Measurements from ENCODE around the gene OGFOD2.

OGFOD2 gene

GRCh38 chr12:122997343-122998250 is 22.6 kb downstream of the OGFOD2 start:
- Histone ChIP-seq H4K20me1 (ENCODE audit: insufficient read depth) (no peaks in the 10 kb centered on the region), H3K4me3 (IDR thresholded peaks at IDR 0.05; ENCODE audit: insufficient read depth, low read depth, low read length) (no peak overlapping the region), H3K27ac (no peak overlapping the region), H3K36me3 (ENCODE audit: insufficient read depth) (no peaks in the 10 kb centered on the region), H3K4me1 (ENCODE audit: low read depth, poor library complexity, severe bottlenecking) (peaks cover 22% of the 10 kb centered on the region), H2AFZ (ENCODE audit: low read depth) (no peak overlapping the region), H3K27me3 (ENCODE audit: insufficient read depth, low read depth) (no peaks in the 10 kb centered on the region), H3K4me2 (no peak overlapping the region), H3K9ac (no peak overlapping the region), H3K79me2 (ENCODE audit: insufficient read depth, low read depth) (no peaks in the 10 kb centered on the region)
- no peak for TF ChIP-seq CTCF (conservative IDR thresholded peaks at IDR 0.05; ENCODE audit: low read depth, low read length)

- Histone ChIP-seq H3K4me1 (ENCODE audit: low read depth, poor library complexity, severe bottlenecking) (peaks cover 15% of the 10 kb centered on the region), H3K9ac (no peak overlapping the region), H2AFZ (ENCODE audit: low read depth) (no peak overlapping the region), H3K79me2 (ENCODE audit: insufficient read depth, low read depth) (no peaks in the 10 kb centered on the region), H3K27ac (no peak overlapping the region), H3K4me3 (IDR thresholded peaks at IDR 0.05; ENCODE audit: insufficient read depth, low read depth, low read length) (no peak overlapping the region), H3K36me3 (ENCODE audit: insufficient read depth) (no peaks in the 10 kb centered on the region), H3K27me3 (ENCODE audit: insufficient read depth, low read depth) (no peaks in the 10 kb centered on the region), H3K4me2 (no peak overlapping the region), H4K20me1 (ENCODE audit: insufficient read depth) (no peaks in the 10 kb centered on the region)
- TF ChIP-seq CTCF (conservative IDR thresholded peaks at IDR 0.05; ENCODE audit: low read depth, low read length), result no peak
Observed at GRCh38 chr12:122998316-122998715, 23.3 kb downstream of the OGFOD2 start.

GRCh38 chr12:122999196-122999946 is 24.3 kb downstream of the OGFOD2 start:
- TF ChIP-seq CTCF (conservative IDR thresholded peaks at IDR 0.05; ENCODE audit: low read depth, low read length), result no peak
- Histone ChIP-seq H3K9ac (no peak overlapping the region), H3K4me1 (ENCODE audit: low read depth, poor library complexity, severe bottlenecking) (peaks cover 7% of the 10 kb centered on the region), H4K20me1 (ENCODE audit: insufficient read depth) (no peaks in the 10 kb centered on the region), H3K4me3 (IDR thresholded peaks at IDR 0.05; ENCODE audit: insufficient read depth, low read depth, low read length) (no peak overlapping the region), H2AFZ (ENCODE audit: low read depth) (no peak overlapping the region), H3K79me2 (ENCODE audit: insufficient read depth, low read depth) (no peaks in the 10 kb centered on the region), H3K27ac (no peak overlapping the region), H3K36me3 (ENCODE audit: insufficient read depth) (no peaks in the 10 kb centered on the region), H3K4me2 (no peak overlapping the region), H3K27me3 (ENCODE audit: insufficient read depth, low read depth) (no peaks in the 10 kb centered on the region)

- H3K4me2 ChIP-seq, result no peak overlapping the region
- no peak for TF ChIP-seq CTCF (conservative IDR thresholded peaks at IDR 0.05; ENCODE audit: low read depth, low read length)
- no peak overlapping the region for H3K27ac ChIP-seq
- H3K27me3 ChIP-seq (ENCODE audit: insufficient read depth, low read depth), result no peaks in the 10 kb centered on the region
- no peak overlapping the region for H3K4me3 ChIP-seq (IDR thresholded peaks at IDR 0.05; ENCODE audit: insufficient read depth, low read depth, low read length)
- H2AFZ ChIP-seq (ENCODE audit: low read depth), result no peak overlapping the region
- no peaks in the 10 kb centered on the region for H3K36me3 ChIP-seq (ENCODE audit: insufficient read depth)
- no peaks in the 10 kb centered on the region for H4K20me1 ChIP-seq (ENCODE audit: insufficient read depth)
- peaks cover 5% of the 10 kb centered on the region for H3K4me1 ChIP-seq (ENCODE audit: low read depth, poor library complexity, severe bottlenecking)
- H3K9ac ChIP-seq, result no peak overlapping the region
- no peaks in the 10 kb centered on the region for H3K79me2 ChIP-seq (ENCODE audit: insufficient read depth, low read depth)
Observed at GRCh38 chr12:122999986-123000420, 25.0 kb downstream of the OGFOD2 start.

All from KMS-11 (cell line).